Measurements from ENCODE around the gene TUBB3. TPM values are rescaled to one million over a fixed set of nuclear protein-coding genes. Genes with fewer than 3 reads are reported as not detected.

TUBB3 gene
- total and polyA plus RNA-seq, 2 of the 8 experiments (the other 6 are each of a cell fraction or from before 2014, with no cell fraction given), result 275 to 393 TPM

DNA sequence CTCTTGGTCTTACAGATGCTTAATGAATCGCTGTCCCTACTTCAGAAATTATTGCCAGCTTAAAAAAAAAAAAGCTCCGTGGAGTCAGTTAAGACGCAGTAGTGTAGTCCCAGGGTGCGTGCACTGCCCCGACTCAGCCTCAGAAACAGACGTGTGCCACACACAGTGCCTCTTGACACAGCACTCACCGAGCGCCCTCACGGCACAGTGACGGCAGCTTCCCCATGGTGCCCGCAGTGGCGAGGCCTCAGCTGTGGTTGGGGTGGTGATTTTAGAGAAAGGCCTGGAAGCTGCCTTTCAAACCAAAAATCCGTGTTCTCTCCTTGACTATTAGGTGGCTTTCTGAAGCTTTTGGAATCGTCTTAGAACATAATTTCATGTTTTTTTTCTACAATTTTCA lies 35.9 kb upstream of the TUBB3 start:
- H3K27ac ChIP-seq (ENCODE audit: low read depth, low read length), result no peak overlapping the region
- no peak overlapping the region for H3K14ac ChIP-seq (ENCODE audit: insufficient read length)
- CTCF ChIA-PET (ENCODE audit: partially characterized antibody), result interaction anchor here (0.9 kb wide), 1 partner anchor 22 kb away, joined by 4 read pairs; no protein-coding TSS in a partner anchor
- H3K4me3 ChIP-seq (ENCODE audit: extremely low read depth in 1 of 4, insufficient read depth in 2 of 4, low read depth in 3 of 4, low read length in 4 of 4), result no peak overlapping the region
- POLR2A ChIA-PET (ENCODE audit: partially characterized antibody), result interaction anchor here (1.1 to 4.1 kb wide), 3 partner anchors 15 to 35 kb away, joined by 3 to 11 read pairs (median 6); partner anchors contain the start of gene TCF25
- no peak overlapping the region for H2BK15ac ChIP-seq (ENCODE audit: low read length)
- H4K5ac ChIP-seq (ENCODE audit: insufficient read length, low read depth, low read length), result no peak overlapping the region
- H3K36me3 ChIP-seq (ENCODE audit: control insufficient read depth in 2 of 4, insufficient read depth in 4 of 4, low read length in 3 of 4), result peaks cover 10 to 54% (median 31%) of the 10 kb centered on the region in 4 experiments
- H2BK120ac ChIP-seq (replicated peaks; ENCODE audit: low read depth, low read length), result no peak overlapping the region
- no peak overlapping the region for H3K23ac ChIP-seq (ENCODE audit: insufficient read length)
- no peak overlapping the region for H3K18ac ChIP-seq (ENCODE audit: extremely low read depth, low read length)
- no peak overlapping the region for H2BK20ac ChIP-seq (ENCODE audit: low read length)
- no peaks in the 10 kb centered on the region for H3K23me2 ChIP-seq (ENCODE audit: low read depth, low read length)
- H2BK5ac ChIP-seq (ENCODE audit: low read depth, low read length), result no peak overlapping the region
- H3K79me2 ChIP-seq (ENCODE audit: control insufficient read depth in 1 of 2, insufficient read depth in 2 of 2, low read length in 2 of 2), result no peaks in the 10 kb centered on the region
- H2BK12ac ChIP-seq (ENCODE audit: low read depth, low read length), result no peak overlapping the region
- H3K4me2 ChIP-seq (ENCODE audit: insufficient read depth in 1 of 2, low read depth in 2 of 2, low read length in 2 of 2), result no peak overlapping the region
- WGBS, 2 experiments (ENCODE audit: extremely low coverage in 1 of 2, insufficient coverage in 1 of 2, insufficient read length in 1 of 2, insufficient replicate concordance in 2 of 2, low coverage in 1 of 2, low lambda C conversion rate in 2 of 2, missing lambda C conversion rate in 1 of 2), result 96% methylated on average over 14 of the region's 14 CpGs; no CpG with 5 or more reads in 1 of the 2 experiments
- no peak overlapping the region for H2AFZ ChIP-seq (ENCODE audit: low read length)
- DNase-seq (ENCODE audit: low read depth in 1 of 2, low spot score in 2 of 2), result no peak
- no peak overlapping the region for H4K8ac ChIP-seq (ENCODE audit: extremely low read depth, insufficient read depth, low read length)
- H3K27me3 ChIP-seq (replicated peaks in 1 of 4; ENCODE audit: control insufficient read depth in 3 of 4, extremely low read depth in 1 of 4, insufficient read depth in 3 of 4, low read length in 3 of 4), result no peaks in the 10 kb centered on the region
- no peaks in the 10 kb centered on the region for H3K9me3 ChIP-seq (ENCODE audit: insufficient read depth in 2 of 2, low read depth in 1 of 2, low read length in 1 of 2)
- H3K4ac ChIP-seq (replicated peaks; ENCODE audit: insufficient read length, low read depth, low read length), result no peak overlapping the region
- peaks cover 0 to 10% of the 10 kb centered on the region in 2 experiments for H4K20me1 ChIP-seq (replicated peaks in 1 of 2; ENCODE audit: control insufficient read depth in 1 of 2, insufficient read depth in 2 of 2, low read length in 2 of 2)
- no peak overlapping the region for H3K9ac ChIP-seq (replicated peaks in 1 of 4; ENCODE audit: extremely low read depth in 1 of 4, low read depth in 3 of 4, low read length in 3 of 4)
- no peak overlapping the region for H4K91ac ChIP-seq (replicated peaks; ENCODE audit: insufficient read length, low read length)
- peaks cover 2% of the 10 kb centered on the region; the same call in 1 of the 2 replicates for H3K79me1 ChIP-seq (ENCODE audit: low read depth, low read length)
- H2AK5ac ChIP-seq (ENCODE audit: low read depth, low read length), result no peak overlapping the region
- FAIRE-seq, result no peak
- H3K4me1 ChIP-seq (replicated peaks in 1 of 4; ENCODE audit: control insufficient read depth in 3 of 4, insufficient read depth in 4 of 4, low read length in 3 of 4), result no peaks in the 10 kb centered on the region
- H3K56ac ChIP-seq (replicated peaks; ENCODE audit: insufficient read length, low read depth, low read length), result no peak overlapping the region
- TF ChIP-seq BCL11A (IDR thresholded peaks at IDR 0.05; ENCODE audit: low read depth in 2 of 2, low read length in 2 of 2) (no peak), POLR2AphosphoS5 (IDR thresholded peaks at IDR 0.05; ENCODE audit: low read depth, low read length) (no peak), SUZ12 (IDR thresholded peaks at IDR 0.05; ENCODE audit: low read length) (no peak), TAF7 (optimal IDR thresholded peaks at IDR 0.05; ENCODE audit: borderline replicate concordance, low read depth, low read length) (no peak), HDAC6 (IDR thresholded peaks at IDR 0.05; ENCODE audit: low read depth, low read length) (no peak), RAD21 (IDR thresholded peaks at IDR 0.05 in 1 of 2, conservative IDR thresholded peaks at IDR 0.05 in 1 of 2; ENCODE audit: low read depth in 2 of 2, low read length in 2 of 2) (no peak), SP2 (IDR thresholded peaks at IDR 0.05; ENCODE audit: low read length) (no peak), JUND (IDR thresholded peaks at IDR 0.05; ENCODE audit: low read length) (no peak), POLR2A (IDR thresholded peaks at IDR 0.05; ENCODE audit: control extremely low read depth in 1 of 2, low read depth in 2 of 2, low read length in 2 of 2) (no peak), CBX5 (IDR thresholded peaks at IDR 0.05; ENCODE audit: low read depth, low read length) (no peak), SAP30 (IDR thresholded peaks at IDR 0.05; ENCODE audit: insufficient read depth, insufficient replicate concordance, low read length) (no peak), SIRT6 (IDR thresholded peaks at IDR 0.05; ENCODE audit: low read length) (no peak), BRCA1 (IDR thresholded peaks at IDR 0.05; ENCODE audit: low read depth, low read length) (no peak)
- TF ChIP-seq, protein P1, sequence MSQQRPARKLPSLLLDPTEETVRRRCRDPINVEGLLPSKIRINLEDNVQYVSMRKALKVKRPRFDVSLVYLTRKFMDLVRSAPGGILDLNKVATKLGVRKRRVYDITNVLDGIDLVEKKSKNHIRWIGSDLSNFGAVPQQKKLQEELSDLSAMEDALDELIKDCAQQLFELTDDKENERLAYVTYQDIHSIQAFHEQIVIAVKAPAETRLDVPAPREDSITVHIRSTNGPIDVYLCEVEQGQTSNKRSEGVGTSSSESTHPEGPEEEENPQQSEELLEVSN (IDR thresholded peaks at IDR 0.05), result no peak
